MV-4-11 (cell line): Measurements from ENCODE around the gene RIOK2.

Experiments
- DNase-seq: peaks from one replicate; lab custom pipeline; 2025; lab: John Stamatoyannopoulos, UW

Gene RIOK2

GRCh38 chr5:97125125-97125683, 57.8 kb downstream of the RIOK2 start:
- no peak for DNase-seq

GRCh38 chr5:97124335-97124734, 58.7 kb downstream of the RIOK2 start:
- DNase-seq: no peak

GRCh38 chr5:97121848-97122247, 61.2 kb downstream of the RIOK2 start:
- DNase-seq: no peak

GRCh38 chr5:97120195-97120594, 62.9 kb downstream of the RIOK2 start:
- no peak for DNase-seq

GRCh38 chr5:97119007-97119390, 64.0 kb downstream of the RIOK2 start:
- no peak for DNase-seq

GRCh38 chr5:97118261-97119006, 64.6 kb downstream of the RIOK2 start:
- peak; percentile 88 for DNase-seq

GRCh38 chr5:97115932-97116331, 67.1 kb downstream of the RIOK2 start:
- DNase-seq: no peak

GRCh38 chr5:97112230-97112629, 70.8 kb downstream of the RIOK2 start:
- DNase-seq: no peak

GRCh38 chr5:97111616-97112015, 71.4 kb downstream of the RIOK2 start:
- no peak for DNase-seq

- DNase-seq: no peak
Observed at GRCh38 chr5:97111004-97111403, 72.0 kb downstream of the RIOK2 start.
